GM12864 (cell line): Measurements from ENCODE around the gene TGDS.

Source experiments
- DNase-seq: peaks from one replicate; pipeline ENCODE4 v3.0.0-alpha.2; 2011; ENCODE audit warnings: low read depth
- H3K4me3 ChIP-seq: 2 replicates; pipeline ENCODE4 v1.5.1; 2011; ENCODE audit warnings: mild to moderate bottlenecking, low read depth, low read length, control low read depth
- CTCF ChIP-seq: IDR thresholded peaks from 2 replicates; pipeline ENCODE4 v1.5.1; 2011; ENCODE audit warnings: low read depth, mild to moderate bottlenecking, moderate library complexity, low read length, control low read depth, inconsistent platforms; ENCODE audit errors: missing control alignments

Gene TGDS

GRCh38 chr13:94567581-94567980 lies 28.4 kb downstream of the TGDS start:
- H3K4me3 ChIP-seq, result no peak overlapping the region
- TF ChIP-seq CTCF, result no peak
- no peak for DNase-seq

- TF ChIP-seq CTCF, result no peak
- no peak overlapping the region for H3K4me3 ChIP-seq
- DNase-seq, result no peak
These were observed 34.8 kb downstream of the TGDS start for GRCh38 chr13:94561126-94561525.

GRCh38 chr13:94560116-94560515 lies 35.8 kb downstream of the TGDS start:
- TF ChIP-seq CTCF, result no peak
- DNase-seq, result no peak
- H3K4me3 ChIP-seq, result no peak overlapping the region

- DNase-seq, result no peak
- no peak for TF ChIP-seq CTCF
- H3K4me3 ChIP-seq, result no peak overlapping the region
These were observed 36.6 kb downstream of the TGDS start for GRCh38 chr13:94559222-94559795.

GRCh38 chr13:94558716-94559115 lies 37.2 kb downstream of the TGDS start:
- no peak for DNase-seq
- H3K4me3 ChIP-seq, result no peak overlapping the region
- TF ChIP-seq CTCF, result no peak

GRCh38 chr13:94557684-94558235 lies 38.2 kb downstream of the TGDS start:
- no peak overlapping the region for H3K4me3 ChIP-seq
- TF ChIP-seq CTCF, result no peak
- DNase-seq, result no peak

GRCh38 chr13:94556621-94557020 lies 39.3 kb downstream of the TGDS start:
- H3K4me3 ChIP-seq, result no peak overlapping the region
- no peak for TF ChIP-seq CTCF
- no peak for DNase-seq
